Neural cell (in vitro differentiated cells): ENCODE measurements around the gene TLR7. TPM values are rescaled to one million over a fixed set of nuclear protein-coding genes. Genes with fewer than 3 reads are reported as not detected.

Source experiments
- H2AFZ ChIP-seq: fragments of 200-600, 300-800 bp; sonication (generic), shearing (Covaris generic); 2 replicates; pipeline ENCODE4 v1.6.0; 2014; ENCODE audit warnings: low read depth, mild to moderate bottlenecking, antibody characterized with exemption, low read length, moderate library complexity
- H3F3A ChIP-seq: fragments of 200-600 bp; shearing (Covaris generic); 2 replicates; pipeline ENCODE4 v1.6.1; 2016; ENCODE audit warnings: mild to moderate bottlenecking, moderate library complexity, mixed read lengths, antibody characterized with exemption, low read length; ENCODE audit not compliant: insufficient read depth, poor library complexity, severe bottlenecking
- H3K27ac ChIP-seq: fragments of 200-600, 300-800 bp; sonication (generic), shearing (Covaris generic); 2 replicates; pipeline ENCODE4 v1.5.1; 2014; ENCODE audit warnings: mild to moderate bottlenecking, low read length, moderate library complexity
- H3K27me3 ChIP-seq: fragments of 300-800, 200-600 bp; sonication (generic), shearing (Covaris generic); 2 replicates; pipeline ENCODE4 v1.6.0; 2014; ENCODE audit warnings: mild to moderate bottlenecking, low read depth, low read length, moderate library complexity; ENCODE audit not compliant: insufficient read depth
- H3K36me3 ChIP-seq: fragments of 300-800, 200-600 bp; sonication (generic), shearing (Covaris generic); 2 replicates; pipeline ENCODE4 v1.5.1; 2014; ENCODE audit warnings: mild to moderate bottlenecking, antibody characterized with exemption, low read length, moderate library complexity; ENCODE audit not compliant: insufficient read depth
- H3K4me2 ChIP-seq: fragments of 300-800, 200-600 bp; sonication (generic), shearing (Covaris generic); 2 replicates; pipeline ENCODE4 v1.6.0; 2014; ENCODE audit warnings: mild to moderate bottlenecking, low read length
- H3K4me3 ChIP-seq: fragments of 300-800, 200-600 bp; sonication (generic), shearing (Covaris generic); 2 replicates; pipeline ENCODE4 v1.5.1; 2014; ENCODE audit warnings: mild to moderate bottlenecking, low read length, moderate library complexity
- H3K79me2 ChIP-seq: fragments of 200-600 bp; shearing (Covaris generic); replicated peaks from 2 replicates; pipeline ENCODE4 v1.6.0; 2014; ENCODE audit warnings: mild to moderate bottlenecking, low read length, moderate library complexity; ENCODE audit not compliant: insufficient read depth
- H3K9ac ChIP-seq: fragments of 300-800, 200-600 bp; sonication (generic), shearing (Covaris generic); 2 replicates; pipeline ENCODE4 v1.6.1; 2016; ENCODE audit warnings: mild to moderate bottlenecking, low read length, mixed read lengths
- H3K9me2 ChIP-seq: fragments of 200-600 bp; shearing (Covaris generic); 2 replicates; pipeline ENCODE4 v1.6.1; 2016; ENCODE audit warnings: mild to moderate bottlenecking, low read length, mixed read lengths; ENCODE audit not compliant: insufficient read depth
- H3K9me3 ChIP-seq: fragments of 200-600, 300-800 bp; sonication (generic), shearing (Covaris generic); 2 replicates; pipeline ENCODE4 v1.6.1; 2016; ENCODE audit warnings: mild to moderate bottlenecking, mixed run types, low read length, moderate library complexity, mixed read lengths
- H4K20me1 ChIP-seq: fragments of 200-600 bp; shearing (Covaris generic); 2 replicates; pipeline ENCODE4 v1.6.1; 2016; ENCODE audit warnings: mild to moderate bottlenecking, mixed run types; ENCODE audit not compliant: insufficient read depth
- EP300 ChIP-seq: fragments of 450-650 bp; conservative IDR thresholded peaks from 2 replicates; pipeline ENCODE4 v1.6.1; 2014; ENCODE audit warnings: antibody characterized with exemption, mild to moderate bottlenecking, moderate library complexity; ENCODE audit not compliant: poor library complexity, severe bottlenecking
- EZH2 ChIP-seq: fragments of 200-600, 300-800 bp; shearing (Covaris generic), sonication (generic); IDR thresholded peaks from 2 replicates; pipeline ENCODE4 v1.6.1; 2014; ENCODE audit warnings: antibody characterized with exemption, low read length, borderline replicate concordance, mild to moderate bottlenecking; ENCODE audit not compliant: insufficient read depth, poor library complexity, severe bottlenecking
- MXI1 ChIP-seq: fragments of 450-650 bp; conservative IDR thresholded peaks from 2 replicates; pipeline ENCODE4 v1.6.1; 2014; ENCODE audit warnings: antibody characterized with exemption, mild to moderate bottlenecking; ENCODE audit not compliant: poor library complexity, severe bottlenecking
- POLR2AphosphoS5 ChIP-seq: IDR thresholded peaks from 2 replicates; pipeline ENCODE4 v1.6.1; 2012
- RAD21 ChIP-seq: fragments of 450-650 bp; conservative IDR thresholded peaks from 2 replicates; pipeline ENCODE4 v1.6.1; 2014; ENCODE audit warnings: antibody characterized with exemption, mild to moderate bottlenecking, moderate library complexity
- SMC3 ChIP-seq: fragments of 450-650 bp; conservative IDR thresholded peaks from 2 replicates; pipeline ENCODE4 v1.6.1; 2014; ENCODE audit warnings: antibody characterized with exemption, mild to moderate bottlenecking, moderate library complexity; ENCODE audit not compliant: poor library complexity
- TAF1 ChIP-seq: IDR thresholded peaks from 2 replicates; pipeline ENCODE4 v1.6.1; 2012; ENCODE audit warnings: low read depth
- polyA plus RNA-seq: library from polyadenylated mRNA; depleted of rRNA; stranded (reverse); fragments of >200 nt; gene quantifications from 2 replicates; pipeline ENCODE4 v1.2.3, GENCODE V29; 2014
- TF ChIP-seq, protein P1 (sequence below): IDR thresholded peaks from 2 replicates; pipeline ENCODE4 v1.6.1; 2012; ENCODE audit warnings: borderline replicate concordance
- TF ChIP-seq, protein P2 (sequence below): fragments of 450-650 bp; IDR thresholded peaks from 2 replicates; pipeline ENCODE4 v1.5.1; 2014; ENCODE audit warnings: antibody characterized with exemption, mild to moderate bottlenecking, moderate library complexity; ENCODE audit not compliant: poor library complexity, severe bottlenecking

The TLR7 gene
- polyA plus RNA-seq, 1 donor from 2014 or later, result not detected

DNA sequence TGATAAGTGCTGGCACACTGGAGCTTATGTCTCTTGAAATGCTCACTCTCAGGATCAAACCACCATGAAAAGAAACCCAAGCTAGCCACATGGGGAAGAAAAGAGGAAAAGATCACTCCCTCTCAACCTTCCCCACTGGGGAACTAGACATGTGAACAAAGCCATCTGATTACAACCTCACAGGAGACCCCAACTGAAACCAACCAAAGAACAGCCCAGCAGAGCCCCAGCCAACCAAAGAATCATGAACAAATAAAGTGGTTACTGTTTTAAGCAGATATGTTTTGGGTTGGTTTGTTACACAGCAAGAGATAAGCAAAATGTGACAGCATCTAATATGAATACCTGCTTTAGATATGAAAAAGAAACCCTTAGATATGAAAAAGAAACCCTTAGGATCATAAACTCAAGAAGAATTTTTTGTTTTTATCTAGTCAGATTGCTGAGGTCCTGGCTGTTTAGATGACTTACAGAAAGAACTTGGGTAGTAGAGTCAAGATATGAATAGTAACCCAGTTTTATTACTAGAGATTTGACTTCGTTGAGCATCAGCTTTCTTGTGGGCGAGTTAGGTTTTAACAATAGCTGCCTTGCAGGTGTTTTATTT lies 23.7 kb upstream of the TLR7 start:
- TF ChIP-seq, protein P1, sequence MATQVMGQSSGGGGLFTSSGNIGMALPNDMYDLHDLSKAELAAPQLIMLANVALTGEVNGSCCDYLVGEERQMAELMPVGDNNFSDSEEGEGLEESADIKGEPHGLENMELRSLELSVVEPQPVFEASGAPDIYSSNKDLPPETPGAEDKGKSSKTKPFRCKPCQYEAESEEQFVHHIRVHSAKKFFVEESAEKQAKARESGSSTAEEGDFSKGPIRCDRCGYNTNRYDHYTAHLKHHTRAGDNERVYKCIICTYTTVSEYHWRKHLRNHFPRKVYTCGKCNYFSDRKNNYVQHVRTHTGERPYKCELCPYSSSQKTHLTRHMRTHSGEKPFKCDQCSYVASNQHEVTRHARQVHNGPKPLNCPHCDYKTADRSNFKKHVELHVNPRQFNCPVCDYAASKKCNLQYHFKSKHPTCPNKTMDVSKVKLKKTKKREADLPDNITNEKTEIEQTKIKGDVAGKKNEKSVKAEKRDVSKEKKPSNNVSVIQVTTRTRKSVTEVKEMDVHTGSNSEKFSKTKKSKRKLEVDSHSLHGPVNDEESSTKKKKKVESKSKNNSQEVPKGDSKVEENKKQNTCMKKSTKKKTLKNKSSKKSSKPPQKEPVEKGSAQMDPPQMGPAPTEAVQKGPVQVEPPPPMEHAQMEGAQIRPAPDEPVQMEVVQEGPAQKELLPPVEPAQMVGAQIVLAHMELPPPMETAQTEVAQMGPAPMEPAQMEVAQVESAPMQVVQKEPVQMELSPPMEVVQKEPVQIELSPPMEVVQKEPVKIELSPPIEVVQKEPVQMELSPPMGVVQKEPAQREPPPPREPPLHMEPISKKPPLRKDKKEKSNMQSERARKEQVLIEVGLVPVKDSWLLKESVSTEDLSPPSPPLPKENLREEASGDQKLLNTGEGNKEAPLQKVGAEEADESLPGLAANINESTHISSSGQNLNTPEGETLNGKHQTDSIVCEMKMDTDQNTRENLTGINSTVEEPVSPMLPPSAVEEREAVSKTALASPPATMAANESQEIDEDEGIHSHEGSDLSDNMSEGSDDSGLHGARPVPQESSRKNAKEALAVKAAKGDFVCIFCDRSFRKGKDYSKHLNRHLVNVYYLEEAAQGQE, result no peak
- TF ChIP-seq EZH2, result no peak
- TF ChIP-seq POLR2AphosphoS5, result no peak
- TF ChIP-seq, protein P2, sequence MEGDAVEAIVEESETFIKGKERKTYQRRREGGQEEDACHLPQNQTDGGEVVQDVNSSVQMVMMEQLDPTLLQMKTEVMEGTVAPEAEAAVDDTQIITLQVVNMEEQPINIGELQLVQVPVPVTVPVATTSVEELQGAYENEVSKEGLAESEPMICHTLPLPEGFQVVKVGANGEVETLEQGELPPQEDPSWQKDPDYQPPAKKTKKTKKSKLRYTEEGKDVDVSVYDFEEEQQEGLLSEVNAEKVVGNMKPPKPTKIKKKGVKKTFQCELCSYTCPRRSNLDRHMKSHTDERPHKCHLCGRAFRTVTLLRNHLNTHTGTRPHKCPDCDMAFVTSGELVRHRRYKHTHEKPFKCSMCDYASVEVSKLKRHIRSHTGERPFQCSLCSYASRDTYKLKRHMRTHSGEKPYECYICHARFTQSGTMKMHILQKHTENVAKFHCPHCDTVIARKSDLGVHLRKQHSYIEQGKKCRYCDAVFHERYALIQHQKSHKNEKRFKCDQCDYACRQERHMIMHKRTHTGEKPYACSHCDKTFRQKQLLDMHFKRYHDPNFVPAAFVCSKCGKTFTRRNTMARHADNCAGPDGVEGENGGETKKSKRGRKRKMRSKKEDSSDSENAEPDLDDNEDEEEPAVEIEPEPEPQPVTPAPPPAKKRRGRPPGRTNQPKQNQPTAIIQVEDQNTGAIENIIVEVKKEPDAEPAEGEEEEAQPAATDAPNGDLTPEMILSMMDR, result no peak
- no peak for TF ChIP-seq RAD21
- no peak for TF ChIP-seq SMC3
- TF ChIP-seq EP300, result no peak
- no peak for TF ChIP-seq TAF1
- no peak for TF ChIP-seq MXI1
- Histone ChIP-seq H3K9me3 (no peaks in the 10 kb centered on the region), H3K79me2 (no peaks in the 10 kb centered on the region), H3K9me2 (no peaks in the 10 kb centered on the region), H3K9ac (no peak overlapping the region), H3F3A (no peaks in the 10 kb centered on the region), H3K4me3 (no peak overlapping the region), H3K4me2 (no peak overlapping the region), H3K27ac (no peak overlapping the region), H3K27me3 (no peaks in the 10 kb centered on the region), H3K36me3 (no peaks in the 10 kb centered on the region), H2AFZ (no peak overlapping the region), H4K20me1 (no peaks in the 10 kb centered on the region)

DNA sequence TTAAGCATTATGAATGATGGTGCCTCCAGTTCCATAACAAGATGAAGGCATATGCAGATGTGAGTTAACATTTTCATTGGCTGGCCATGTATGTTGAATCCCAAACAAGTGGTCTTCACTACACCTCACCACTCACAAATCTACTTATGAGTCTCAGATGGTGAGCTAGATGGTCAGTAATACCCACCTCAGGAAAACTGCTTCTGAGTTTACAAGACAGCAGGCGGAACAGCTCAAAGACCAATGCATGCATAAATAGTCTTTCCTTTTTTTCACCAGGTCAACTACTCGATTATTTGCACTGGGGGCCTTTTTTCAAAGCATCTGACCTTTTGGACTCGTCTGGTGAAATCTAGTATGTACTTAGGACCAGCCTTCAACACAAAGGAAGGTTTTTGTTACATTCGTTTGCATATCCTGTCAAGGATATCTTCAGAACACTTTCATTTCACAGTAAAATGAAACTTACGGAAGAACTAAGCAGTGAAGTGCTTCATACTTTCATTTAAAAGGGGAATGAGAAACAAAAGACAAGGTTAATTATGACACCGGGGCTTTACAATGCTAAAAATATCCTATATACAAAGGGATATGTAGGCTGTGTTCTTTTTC lies 23.1 kb upstream of the TLR7 start:
- H3K9ac ChIP-seq, result no peak overlapping the region
- no peak overlapping the region for H3K27ac ChIP-seq
- H4K20me1 ChIP-seq, result no peaks in the 10 kb centered on the region
- H3K9me2 ChIP-seq, result no peaks in the 10 kb centered on the region
- no peak overlapping the region for H2AFZ ChIP-seq
- H3F3A ChIP-seq, result no peaks in the 10 kb centered on the region
- TF ChIP-seq TAF1 (no peak), SMC3 (no peak), POLR2AphosphoS5 (no peak), EZH2 (no peak), EP300 (no peak), MXI1 (no peak)
- TF ChIP-seq, protein P2, result no peak
- TF ChIP-seq, protein P1, result no peak
- no peaks in the 10 kb centered on the region for H3K27me3 ChIP-seq
- H3K79me2 ChIP-seq, result no peaks in the 10 kb centered on the region
- H3K4me2 ChIP-seq, result no peak overlapping the region
- no peaks in the 10 kb centered on the region for H3K9me3 ChIP-seq
- H3K4me3 ChIP-seq, result no peak overlapping the region
- no peaks in the 10 kb centered on the region for H3K36me3 ChIP-seq
